EH (cell line): ENCODE data around the gene RPS14.

ENCODE experiments used
- DNase-seq: peaks from one replicate; pipeline ENCODE4 v3.0.0-alpha.2; 2015; ENCODE audit warnings: low read depth

The RPS14 gene

GRCh38 chr5:150400316-150401075, 49.0 kb downstream of the RPS14 start:
- DNase-seq: no peak

- DNase-seq: peak; percentile 72
Observed at GRCh38 chr5:150399524-150400211, 49.9 kb downstream of the RPS14 start.

GRCh38 chr5:150398722-150399523, 50.6 kb downstream of the RPS14 start:
- DNase-seq: no peak

- DNase-seq: no peak
Observed at GRCh38 chr5:150397782-150398721, 51.5 kb downstream of the RPS14 start.

DNA sequence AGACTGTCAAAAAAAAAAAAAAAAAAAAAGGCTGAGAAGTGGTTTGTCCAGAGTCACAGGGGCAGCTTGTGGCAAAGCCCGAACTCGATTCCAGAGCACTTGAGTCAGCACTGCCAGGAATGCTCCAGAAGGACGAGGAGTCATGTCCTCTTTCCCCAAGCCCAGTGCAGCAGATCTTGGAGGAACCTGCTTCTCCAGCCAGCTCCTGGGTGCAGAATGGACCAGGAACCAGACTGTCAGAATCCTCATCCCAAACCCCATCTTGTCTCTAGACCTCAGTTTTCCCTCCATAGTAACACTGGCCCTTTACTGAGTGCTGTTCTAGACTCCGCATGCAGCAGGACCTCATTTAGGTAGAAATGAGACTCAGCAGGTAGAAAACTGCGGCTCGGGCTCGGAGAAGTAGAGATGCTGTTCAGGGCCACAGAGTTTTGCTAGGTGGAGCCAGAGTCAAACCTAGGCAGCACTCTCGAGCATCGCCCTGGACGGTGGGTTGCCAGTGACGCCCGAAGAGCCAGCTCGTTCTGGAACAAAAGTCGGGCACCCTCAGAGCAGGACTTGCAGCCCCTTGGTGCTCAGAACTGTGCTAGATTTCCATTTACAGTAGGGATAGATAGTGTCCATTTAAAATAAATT, 52.3 kb downstream of the RPS14 start:
- peak; percentile 88 for DNase-seq

GRCh38 chr5:150396267-150396666, 53.3 kb downstream of the RPS14 start:
- DNase-seq: no peak

- DNase-seq: no peak
Observed at GRCh38 chr5:150395688-150395975, 53.9 kb downstream of the RPS14 start.

GRCh38 chr5:150394912-150395687, 54.4 kb downstream of the RPS14 start:
- DNase-seq: no peak

- peak; percentile 68 for DNase-seq
Observed at GRCh38 chr5:150394131-150394530, 55.4 kb downstream of the RPS14 start.

GRCh38 chr5:150393096-150393645, 56.4 kb downstream of the RPS14 start:
- DNase-seq: no peak

DNA sequence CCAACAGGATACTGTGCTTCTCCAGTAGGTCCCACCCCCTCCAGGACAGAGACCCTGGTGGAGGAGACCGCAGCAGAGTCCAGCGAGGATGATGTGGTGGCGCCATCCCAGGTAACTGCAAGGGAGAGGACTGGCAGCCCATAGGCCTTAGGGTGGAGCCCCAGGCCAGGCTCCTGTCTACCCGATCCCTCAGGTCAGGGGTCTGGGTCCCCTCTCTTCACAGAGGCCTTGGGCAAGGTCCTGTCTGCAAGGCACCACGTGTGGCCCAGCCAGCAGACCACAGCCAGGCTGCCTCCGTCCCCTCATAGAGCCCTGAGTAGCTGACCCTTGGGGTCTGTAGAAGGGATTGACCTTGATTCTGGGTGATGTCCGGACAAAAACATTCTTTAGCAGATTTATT, 56.9 kb downstream of the RPS14 start:
- DNase-seq: no peak
